Activated CD8-positive, alpha-beta T cell treated with anti-CD3 and anti-CD28 coated beads for 36 hours (primary cell): ENCODE measurements around the gene TIRAP. TPM values are rescaled to one million over a fixed set of nuclear protein-coding genes. Genes with fewer than 3 reads are reported as not detected.

ENCODE experiments used
- ATAC-seq: fragments of 200-7000 bp; cut with Tn5 transposase; one replicate; pipeline ENCODE4 v1.10.0; 2021; ENCODE audit warnings: mild to moderate bottlenecking, moderate library complexity
- CTCF ChIA-PET: fragments of 350-600 bp; sonication (Branson Sonifier 250); formaldehyde crosslinking; loops from one replicate; lab custom pipeline; 2021; ENCODE audit warnings: antibody characterized with exemption; lab: Charles Lee
- POLR2A ChIA-PET: fragments of 350-600 bp; sonication (Branson Sonifier 250); formaldehyde crosslinking; loops from one replicate; lab custom pipeline; 2021; ENCODE audit warnings: antibody characterized with exemption; lab: Charles Lee
- DNase-seq: peaks from one replicate; pipeline ENCODE4 v3.0.0-alpha.2; 2020
- H3K27ac Mint-ChIP-seq: one replicate; pipeline ENCODE4 v1.8.0; 2021; ENCODE audit warnings: mild to moderate bottlenecking, mixed read lengths
- H3K27me3 Mint-ChIP-seq: one replicate; pipeline ENCODE4 v1.8.0; 2021; ENCODE audit warnings: mixed read lengths
- H3K36me3 Mint-ChIP-seq: one replicate; pipeline ENCODE4 v1.8.0; 2021; ENCODE audit warnings: low read depth, mixed read lengths
- H3K4me1 Mint-ChIP-seq: one replicate; pipeline ENCODE4 v1.8.0; 2021; ENCODE audit warnings: low read depth, mixed read lengths
- H3K4me3 Mint-ChIP-seq: one replicate; pipeline ENCODE4 v1.8.0; 2021; ENCODE audit warnings: mild to moderate bottlenecking, moderate library complexity, mixed read lengths
- H3K9me3 Mint-ChIP-seq: one replicate; pipeline ENCODE4 v1.8.0; 2021; ENCODE audit warnings: mixed read lengths
- CTCF ChIP-seq: fragments of 200-600 bp; IDR thresholded peaks from one replicate; pipeline ENCODE4 v1.8.0; 2022; ENCODE audit warnings: antibody characterized with exemption, mild to moderate bottlenecking
- intact Hi-C: fragments of 100-400 bp; cut with micrococcal nuclease; formaldehyde crosslinking; loops from one replicate; pipeline ENCODE4 v1.10.0; 2022
- total RNA-seq, 2 experiments: library from RNA; stranded (reverse); gene quantifications; one replicate each; pipeline ENCODE4 v1.2.3, GENCODE V29; 2021

Gene TIRAP
- total RNA-seq, 2 experiments from 2014 or later: 4.6 to 4.9 TPM

GRCh38 chr11:126339863-126340434, 57.1 kb downstream of the TIRAP start:
- DNase-seq: no peak
- Mint-ChIP-seq H3K27me3 (no peaks in the 10 kb centered on the region), H3K27ac (no peak overlapping the region), H3K9me3 (no peaks in the 10 kb centered on the region), H3K4me1 (peaks cover 16% of the 10 kb centered on the region), H3K4me3 (no peak overlapping the region), H3K36me3 (peaks cover 11% of the 10 kb centered on the region)
- ATAC-seq: no peak
- intact Hi-C loops: no loop called here
- ChIA-PET CTCF (no interaction called here), POLR2A (no interaction called here)
- TF ChIP-seq CTCF: no peak

- H3K4me1 Mint-ChIP-seq: peaks cover 19% of the 10 kb centered on the region
- H3K36me3 Mint-ChIP-seq: peaks cover 14% of the 10 kb centered on the region
- H3K27ac Mint-ChIP-seq: peak overlapping the region; percentile 7
- TF ChIP-seq CTCF: no peak
- intact Hi-C loops: no loop called here
- ChIA-PET POLR2A (no interaction called here), CTCF (no interaction called here)
- H3K4me3 Mint-ChIP-seq: no peak overlapping the region
- no peaks in the 10 kb centered on the region for H3K9me3 Mint-ChIP-seq
- ATAC-seq (no peak), DNase-seq (no peak)
- no peaks in the 10 kb centered on the region for H3K27me3 Mint-ChIP-seq
These were observed 58.2 kb downstream of the TIRAP start for GRCh38 chr11:126340960-126341606.

GRCh38 chr11:126341760-126342161, 58.9 kb downstream of the TIRAP start:
- CTCF ChIA-PET: no interaction called here
- H3K36me3 Mint-ChIP-seq: peaks cover 16% of the 10 kb centered on the region
- POLR2A ChIA-PET: interaction anchor here (1.5 kb wide), 1 partner anchor 9 kb away, joined by 3 read pairs; no protein-coding TSS in a partner anchor
- peaks cover 19% of the 10 kb centered on the region for H3K4me1 Mint-ChIP-seq
- no peak for TF ChIP-seq CTCF
- no peak for ATAC-seq
- H3K9me3 Mint-ChIP-seq: no peaks in the 10 kb centered on the region
- intact Hi-C loops: no loop called here
- no peak for DNase-seq
- no peak overlapping the region for H3K4me3 Mint-ChIP-seq
- no peaks in the 10 kb centered on the region for H3K27me3 Mint-ChIP-seq
- peak overlapping the region; percentile 51 for H3K27ac Mint-ChIP-seq

GRCh38 chr11:126343051-126343450, 60.2 kb downstream of the TIRAP start:
- DNase-seq: no peak
- Mint-ChIP-seq H3K27ac (no peak overlapping the region), H3K27me3 (no peaks in the 10 kb centered on the region), H3K36me3 (peaks cover 16% of the 10 kb centered on the region), H3K4me3 (no peak overlapping the region), H3K9me3 (no peaks in the 10 kb centered on the region), H3K4me1 (peaks cover 19% of the 10 kb centered on the region)
- intact Hi-C loops: no loop called here
- ATAC-seq: no peak
- CTCF ChIA-PET: no interaction called here
- POLR2A ChIA-PET: interaction anchor here (1.0 to 1.5 kb wide), 2 partner anchors 10 to 25 kb away, joined by 3 read pairs; no protein-coding TSS in a partner anchor
- no peak for TF ChIP-seq CTCF

Other genes with a start within 250 kb of the TIRAP start
- 1 to 10 TPM; 3.2 to 4.0 TPM for gene CDON, start 220.2 kb upstream of the TIRAP start, total RNA-seq
- gene RPUSD4, start 71.4 kb upstream of the TIRAP start, total RNA-seq: 10 to 100 TPM; 38.3 to 43.4 TPM
- gene FAM118B, start 71.3 kb upstream of the TIRAP start, total RNA-seq: 1 to 10 TPM; 8.9 to 9.5 TPM
- 100 to 1,000 TPM; 127 to 128 TPM for gene SRPRA, start 14.2 kb upstream of the TIRAP start, total RNA-seq
- 10 to 100 TPM; 46.0 to 47.3 TPM for gene FOXRED1, start 13.9 kb upstream of the TIRAP start, total RNA-seq
- gene DCPS, start 21.0 kb downstream of the TIRAP start, total RNA-seq: 10 to 100 TPM; 17.2 to 18.8 TPM
- gene ST3GAL4, start 72.6 kb downstream of the TIRAP start, total RNA-seq: 10 to 100 TPM; 10.7 to 11.7 TPM